Activated CD8-positive, alpha-beta T cell treated with anti-CD3 and anti-CD28 coated beads for 36 hours (primary cell): ENCODE results near the gene SAMD4A. TPM values are rescaled to one million over a fixed set of nuclear protein-coding genes. Genes with fewer than 3 reads are reported as not detected.

ENCODE experiments used
- ATAC-seq: fragments of 200-7000 bp; cut with Tn5 transposase; one replicate; pipeline ENCODE4 v1.10.0; 2021; ENCODE audit warnings: mild to moderate bottlenecking, moderate library complexity
- CTCF ChIA-PET: fragments of 350-600 bp; sonication (Branson Sonifier 250); formaldehyde crosslinking; loops from one replicate; lab custom pipeline; 2021; ENCODE audit warnings: antibody characterized with exemption; lab: Charles Lee
- POLR2A ChIA-PET: fragments of 350-600 bp; sonication (Branson Sonifier 250); formaldehyde crosslinking; loops from one replicate; lab custom pipeline; 2021; ENCODE audit warnings: antibody characterized with exemption; lab: Charles Lee
- DNase-seq: peaks from one replicate; pipeline ENCODE4 v3.0.0-alpha.2; 2020
- H3K27ac Mint-ChIP-seq: one replicate; pipeline ENCODE4 v1.8.0; 2021; ENCODE audit warnings: mild to moderate bottlenecking, mixed read lengths
- H3K27me3 Mint-ChIP-seq: one replicate; pipeline ENCODE4 v1.8.0; 2021; ENCODE audit warnings: mixed read lengths
- H3K36me3 Mint-ChIP-seq: one replicate; pipeline ENCODE4 v1.8.0; 2021; ENCODE audit warnings: low read depth, mixed read lengths
- H3K4me1 Mint-ChIP-seq: one replicate; pipeline ENCODE4 v1.8.0; 2021; ENCODE audit warnings: low read depth, mixed read lengths
- H3K4me3 Mint-ChIP-seq: one replicate; pipeline ENCODE4 v1.8.0; 2021; ENCODE audit warnings: mild to moderate bottlenecking, moderate library complexity, mixed read lengths
- H3K9me3 Mint-ChIP-seq: one replicate; pipeline ENCODE4 v1.8.0; 2021; ENCODE audit warnings: mixed read lengths
- intact Hi-C: fragments of 100-400 bp; cut with micrococcal nuclease; formaldehyde crosslinking; loops from one replicate; pipeline ENCODE4 v1.10.0; 2022
- total RNA-seq, 2 experiments: library from RNA; stranded (reverse); gene quantifications; one replicate each; pipeline ENCODE4 v1.2.3, GENCODE V29; 2021
- TF ChIP-seq, protein P1 (sequence below): fragments of 200-600 bp; IDR thresholded peaks from one replicate; pipeline ENCODE4 v1.8.0; 2022; ENCODE audit warnings: antibody characterized with exemption, mild to moderate bottlenecking

Gene SAMD4A
- total RNA-seq, 2 experiments from 2014 or later: 4.5 to 4.9 TPM

DNA sequence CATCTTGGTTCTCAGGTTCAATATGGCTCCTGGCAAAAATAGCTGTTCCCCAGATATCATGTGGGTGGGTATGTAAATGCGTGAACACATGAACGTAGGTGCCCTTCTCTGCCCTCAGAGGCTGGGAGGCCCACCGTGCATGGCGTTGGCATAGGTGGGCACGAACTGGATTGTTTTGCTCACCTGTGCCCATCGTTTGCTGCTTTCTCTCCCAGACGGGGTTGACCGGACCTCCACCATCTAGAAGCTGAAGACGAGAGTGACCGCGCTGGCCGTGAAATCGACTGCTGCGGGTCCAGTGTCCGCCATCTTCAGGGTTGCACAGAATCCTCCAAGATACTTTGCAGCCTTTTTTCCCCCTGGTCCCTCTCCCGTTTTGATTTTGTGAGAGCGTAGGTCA, 221.8 kb downstream of the SAMD4A start:
- no peak overlapping the region for H3K27ac Mint-ChIP-seq
- intact Hi-C loops: no loop called here
- H3K27me3 Mint-ChIP-seq: no peaks in the 10 kb centered on the region
- no peak for DNase-seq
- no peak for ATAC-seq
- no peaks in the 10 kb centered on the region for H3K36me3 Mint-ChIP-seq
- TF ChIP-seq, protein P1, sequence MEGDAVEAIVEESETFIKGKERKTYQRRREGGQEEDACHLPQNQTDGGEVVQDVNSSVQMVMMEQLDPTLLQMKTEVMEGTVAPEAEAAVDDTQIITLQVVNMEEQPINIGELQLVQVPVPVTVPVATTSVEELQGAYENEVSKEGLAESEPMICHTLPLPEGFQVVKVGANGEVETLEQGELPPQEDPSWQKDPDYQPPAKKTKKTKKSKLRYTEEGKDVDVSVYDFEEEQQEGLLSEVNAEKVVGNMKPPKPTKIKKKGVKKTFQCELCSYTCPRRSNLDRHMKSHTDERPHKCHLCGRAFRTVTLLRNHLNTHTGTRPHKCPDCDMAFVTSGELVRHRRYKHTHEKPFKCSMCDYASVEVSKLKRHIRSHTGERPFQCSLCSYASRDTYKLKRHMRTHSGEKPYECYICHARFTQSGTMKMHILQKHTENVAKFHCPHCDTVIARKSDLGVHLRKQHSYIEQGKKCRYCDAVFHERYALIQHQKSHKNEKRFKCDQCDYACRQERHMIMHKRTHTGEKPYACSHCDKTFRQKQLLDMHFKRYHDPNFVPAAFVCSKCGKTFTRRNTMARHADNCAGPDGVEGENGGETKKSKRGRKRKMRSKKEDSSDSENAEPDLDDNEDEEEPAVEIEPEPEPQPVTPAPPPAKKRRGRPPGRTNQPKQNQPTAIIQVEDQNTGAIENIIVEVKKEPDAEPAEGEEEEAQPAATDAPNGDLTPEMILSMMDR: no peak
- H3K9me3 Mint-ChIP-seq: no peaks in the 10 kb centered on the region
- ChIA-PET POLR2A (interaction anchor here (0.7 kb wide), 1 partner anchor 221 kb away, joined by 3 read pairs; no protein-coding TSS in a partner anchor), CTCF (interaction anchor here (0.9 to 1.5 kb wide), 2 partner anchors 15 to 18 kb away, joined by 3 read pairs; no protein-coding TSS in a partner anchor)
- no peaks in the 10 kb centered on the region for H3K4me1 Mint-ChIP-seq
- H3K4me3 Mint-ChIP-seq: no peak overlapping the region

DNA sequence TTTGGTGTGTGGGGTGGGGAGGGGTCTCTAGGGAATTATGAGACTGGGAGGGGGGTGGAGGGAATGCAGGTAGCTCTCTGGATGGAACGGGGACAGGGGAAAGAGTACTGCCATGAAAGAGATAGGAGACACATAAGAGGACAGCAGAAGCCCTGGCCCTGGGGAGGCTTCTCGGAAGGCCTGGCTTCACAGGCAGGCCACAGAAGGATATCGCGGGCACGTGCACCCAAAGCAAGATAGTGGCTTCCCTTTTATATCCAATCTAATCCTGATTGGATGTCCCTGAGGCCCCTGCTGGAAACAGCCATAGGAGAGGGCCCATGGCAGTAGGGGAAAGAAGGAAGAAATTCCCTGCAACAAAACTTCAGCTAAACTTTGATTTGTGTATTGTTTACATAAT, 222.2 kb downstream of the SAMD4A start:
- ChIA-PET POLR2A (no interaction called here), CTCF (interaction anchor here (0.9 to 1.5 kb wide), 2 partner anchors 15 to 17 kb away, joined by 3 read pairs; no protein-coding TSS in a partner anchor)
- Mint-ChIP-seq H3K27ac (no peak overlapping the region), H3K36me3 (no peaks in the 10 kb centered on the region), H3K4me1 (no peaks in the 10 kb centered on the region), H3K27me3 (no peaks in the 10 kb centered on the region), H3K9me3 (no peaks in the 10 kb centered on the region), H3K4me3 (no peak overlapping the region)
- no peak for ATAC-seq
- DNase-seq: no peak
- TF ChIP-seq, protein P1: no peak
- intact Hi-C loops: no loop called here

DNA sequence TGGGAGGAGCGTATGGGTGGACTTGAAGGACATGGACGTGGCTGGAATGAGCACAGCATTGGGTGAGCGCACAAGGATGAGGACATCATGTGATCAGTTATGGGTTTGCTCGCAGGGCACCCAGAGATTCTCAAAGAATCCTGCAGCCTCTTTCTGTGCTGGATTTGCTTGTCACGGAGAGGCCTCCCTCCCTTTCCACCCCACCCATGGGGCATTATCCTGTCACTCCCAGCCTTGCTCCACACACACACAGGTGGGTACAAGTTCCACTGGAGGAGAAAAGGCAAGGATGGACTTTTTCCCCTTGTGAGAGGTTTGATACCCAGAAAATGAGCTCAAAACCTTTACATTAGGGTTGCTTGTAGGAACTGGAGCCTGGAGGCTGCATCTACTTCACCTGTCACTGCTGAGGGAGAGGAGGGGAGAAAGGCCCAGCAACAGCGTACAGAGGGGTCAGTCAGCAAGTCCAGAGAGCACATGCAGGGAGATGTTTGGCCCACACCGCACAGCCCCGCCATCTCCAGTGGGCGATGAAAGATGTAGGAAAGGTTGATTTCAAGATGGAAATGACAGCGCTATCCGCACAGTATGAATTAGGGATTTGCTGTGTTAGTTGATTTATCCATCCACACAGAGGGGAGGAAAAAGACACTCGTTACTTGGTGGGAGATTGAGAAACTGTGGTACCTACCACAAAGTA, 223.0 kb downstream of the SAMD4A start:
- CTCF ChIA-PET: interaction anchor here (6.9 kb wide), 1 partner anchor 15 kb away, joined by 51 read pairs; no protein-coding TSS in a partner anchor
- DNase-seq (no peak), ATAC-seq (no peak)
- TF ChIP-seq, protein P1: no peak
- intact Hi-C loops: no loop called here
- Mint-ChIP-seq H3K27me3 (no peaks in the 10 kb centered on the region), H3K36me3 (no peaks in the 10 kb centered on the region), H3K9me3 (no peaks in the 10 kb centered on the region), H3K27ac (no peak overlapping the region), H3K4me1 (no peaks in the 10 kb centered on the region), H3K4me3 (no peak overlapping the region)
- POLR2A ChIA-PET: no interaction called here

GRCh38 chr14:54791001-54791400, 224.1 kb downstream of the SAMD4A start:
- Mint-ChIP-seq H3K36me3 (no peaks in the 10 kb centered on the region), H3K4me1 (no peaks in the 10 kb centered on the region), H3K4me3 (no peak overlapping the region), H3K9me3 (peaks cover 3% of the 10 kb centered on the region), H3K27me3 (no peaks in the 10 kb centered on the region), H3K27ac (no peak overlapping the region)
- CTCF ChIA-PET: interaction anchor here (1.3 to 6.9 kb wide), 3 partner anchors 13 to 229 kb away, joined by 3 to 51 read pairs (median 4); no protein-coding TSS in a partner anchor
- no peak for DNase-seq
- intact Hi-C loops: no loop called here
- TF ChIP-seq, protein P1: no peak
- POLR2A ChIA-PET: interaction anchor here (1.2 kb wide), 1 partner anchor 14 kb away, joined by 4 read pairs; no protein-coding TSS in a partner anchor
- ATAC-seq: no peak

GRCh38 chr14:54792288-54792687, 225.4 kb downstream of the SAMD4A start:
- peaks cover 3% of the 10 kb centered on the region for H3K9me3 Mint-ChIP-seq
- ChIA-PET POLR2A (interaction anchor here (0.6 to 1.2 kb wide), 2 partner anchors 16 to 74 kb away, joined by 3 read pairs; no protein-coding TSS in a partner anchor), CTCF (interaction anchor here (0.7 to 6.9 kb wide), 8 partner anchors 9 to 233 kb away, joined by 3 to 51 read pairs (median 4); no protein-coding TSS in a partner anchor)
- H3K36me3 Mint-ChIP-seq: no peaks in the 10 kb centered on the region
- TF ChIP-seq, protein P1: no peak
- DNase-seq: no peak
- intact Hi-C loops: no loop called here
- no peaks in the 10 kb centered on the region for H3K4me1 Mint-ChIP-seq
- no peak overlapping the region for H3K27ac Mint-ChIP-seq
- no peak for ATAC-seq
- H3K27me3 Mint-ChIP-seq: no peaks in the 10 kb centered on the region
- H3K4me3 Mint-ChIP-seq: no peak overlapping the region
